Prostate gland (tissue), 2 donors: ENCODE data around the gene THAP7. TPM values are rescaled to one million over a fixed set of nuclear protein-coding genes. Genes with fewer than 3 reads are reported as not detected.

Experiments
- DNase-seq: peaks from one replicate; pipeline ENCODE4 v3.0.0-alpha.2; 2019; ENCODE audit warnings: low spot score
- H3K27ac ChIP-seq, 2 donors: fragments of 200-600 bp; sonication (generic); 2 replicates each; pipeline ENCODE4 v1.5.1; 2017 to 2019
- H3K27me3 ChIP-seq: fragments of 200-600 bp; sonication (generic); replicated peaks from 2 replicates; pipeline ENCODE4 v1.5.1; 2019; ENCODE audit not compliant: insufficient read depth
- H3K36me3 ChIP-seq, 2 donors: fragments of 200-600 bp; sonication (generic); 1 replicate in 1 of 2; 2 replicates in 1 of 2; pipeline versions ENCODE4 v1.5.1 to v1.8.1; 2017 to 2019
- H3K4me1 ChIP-seq: fragments of 200-600 bp; sonication (generic); replicated peaks from 2 replicates; pipeline ENCODE4 v1.5.1; 2019
- H3K4me3 ChIP-seq, 2 donors: fragments of 200-600 bp; sonication (generic); 2 replicates each; pipeline ENCODE4 v1.5.1; 2017 to 2019
- H3K9me3 ChIP-seq: fragments of 200-600 bp; sonication (generic); 2 replicates; pipeline ENCODE4 v1.5.1; 2017
- POLR2A ChIP-seq: fragments of 450-650 bp; IDR thresholded peaks from one replicate; pipeline ENCODE4 v1.6.1; 2016; ENCODE audit warnings: antibody characterized with exemption, mild to moderate bottlenecking
- POLR2AphosphoS5 ChIP-seq: sonication (generic); formaldehyde crosslinking; IDR thresholded peaks from one replicate; pipeline ENCODE4 v1.6.1; 2017; ENCODE audit warnings: antibody characterized with exemption
- WGBS: methylation state at CpG from one replicate; pipeline ENCODE4 v1.1.5; 2018; 5-methylcytosine and 5-hydroxymethylcytosine counted together
- intact Hi-C: fragments of 100-400 bp; cut with DNase I; formaldehyde crosslinking; loops from one replicate; pipeline ENCODE4 v1.14.2; 2022
- total RNA-seq, 2 donors: library from RNA; depleted of rRNA; stranded (reverse); fragments of >200 nt; gene quantifications; one replicate each; pipeline ENCODE4 v1.1.0, GENCODE V29; 2016
- TF ChIP-seq, protein P1 (sequence below), 4 experiments: fragments of 200-600 bp in 2 of 4; fragments of 450-650 bp in 2 of 4; sonication (generic) in 2 of 4; IDR thresholded peaks; 1 replicate in 3 of 4; 2 replicates in 1 of 4; pipeline ENCODE4 v1.5.1; 2016 to 2019; ENCODE audit warnings: antibody characterized with exemption in 4 of 4, mild to moderate bottlenecking in 2 of 4, moderate library complexity in 2 of 4

Gene THAP7
- total RNA-seq, 2 donors from 2014 or later = 77.7 to 83.1 TPM

DNA sequence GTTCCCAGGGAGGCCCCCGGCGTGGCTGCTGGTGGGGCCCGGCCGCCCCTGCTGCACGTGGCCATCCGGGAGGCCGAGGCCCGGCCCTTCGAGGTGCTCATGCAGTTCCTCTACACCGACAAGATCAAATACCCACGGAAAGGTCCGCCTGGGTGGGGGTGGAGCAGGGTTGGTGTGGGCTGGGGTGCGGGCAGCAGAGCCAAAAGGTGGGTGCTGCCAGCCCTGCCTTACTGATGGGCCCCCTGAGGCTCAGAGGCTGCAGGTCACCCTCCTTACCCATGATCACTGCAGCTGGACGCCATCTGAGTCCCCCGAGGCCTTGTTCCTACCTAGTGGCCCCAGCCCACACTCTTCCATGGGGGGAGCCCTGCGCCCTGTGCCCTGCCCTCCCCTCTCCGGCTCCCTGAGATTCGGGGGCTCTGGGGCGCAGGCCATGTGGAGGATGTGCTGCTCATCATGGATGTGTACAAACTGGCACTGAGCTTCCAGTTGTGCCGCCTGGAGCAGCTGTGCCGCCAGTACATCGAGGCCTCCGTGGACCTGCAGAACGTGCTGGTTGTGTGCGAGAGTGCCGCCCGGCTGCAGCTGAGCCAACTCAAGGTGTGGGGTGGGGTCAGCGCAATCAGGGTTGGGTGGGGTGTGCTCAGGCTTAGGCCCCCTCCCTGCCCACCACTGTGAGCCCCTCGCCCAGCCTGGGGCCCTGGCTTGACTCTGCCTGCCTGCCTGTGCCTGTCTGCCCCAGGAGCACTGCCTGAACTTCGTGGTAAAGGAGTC lies 7.6 kb downstream of the THAP7 start:
- 90% methylated on average over 25 of the region's 30 CpGs for WGBS
- no peak for DNase-seq
- H3K4me1 ChIP-seq = no peaks in the 10 kb centered on the region
- H3K27ac ChIP-seq = no peak overlapping the region
- H3K27me3 ChIP-seq = no peaks in the 10 kb centered on the region
- TF ChIP-seq, protein P1, sequence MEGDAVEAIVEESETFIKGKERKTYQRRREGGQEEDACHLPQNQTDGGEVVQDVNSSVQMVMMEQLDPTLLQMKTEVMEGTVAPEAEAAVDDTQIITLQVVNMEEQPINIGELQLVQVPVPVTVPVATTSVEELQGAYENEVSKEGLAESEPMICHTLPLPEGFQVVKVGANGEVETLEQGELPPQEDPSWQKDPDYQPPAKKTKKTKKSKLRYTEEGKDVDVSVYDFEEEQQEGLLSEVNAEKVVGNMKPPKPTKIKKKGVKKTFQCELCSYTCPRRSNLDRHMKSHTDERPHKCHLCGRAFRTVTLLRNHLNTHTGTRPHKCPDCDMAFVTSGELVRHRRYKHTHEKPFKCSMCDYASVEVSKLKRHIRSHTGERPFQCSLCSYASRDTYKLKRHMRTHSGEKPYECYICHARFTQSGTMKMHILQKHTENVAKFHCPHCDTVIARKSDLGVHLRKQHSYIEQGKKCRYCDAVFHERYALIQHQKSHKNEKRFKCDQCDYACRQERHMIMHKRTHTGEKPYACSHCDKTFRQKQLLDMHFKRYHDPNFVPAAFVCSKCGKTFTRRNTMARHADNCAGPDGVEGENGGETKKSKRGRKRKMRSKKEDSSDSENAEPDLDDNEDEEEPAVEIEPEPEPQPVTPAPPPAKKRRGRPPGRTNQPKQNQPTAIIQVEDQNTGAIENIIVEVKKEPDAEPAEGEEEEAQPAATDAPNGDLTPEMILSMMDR (IDR thresholded peaks at IDR 0.05) = no peak
- no peak for TF ChIP-seq POLR2A
- no peak for TF ChIP-seq POLR2AphosphoS5
- intact Hi-C loops = no loop called here
- H3K36me3 ChIP-seq = peaks cover 8 to 11% of the 10 kb centered on the region in 2 donors
- no peaks in the 10 kb centered on the region for H3K9me3 ChIP-seq
- no peak overlapping the region for H3K4me3 ChIP-seq

DNA sequence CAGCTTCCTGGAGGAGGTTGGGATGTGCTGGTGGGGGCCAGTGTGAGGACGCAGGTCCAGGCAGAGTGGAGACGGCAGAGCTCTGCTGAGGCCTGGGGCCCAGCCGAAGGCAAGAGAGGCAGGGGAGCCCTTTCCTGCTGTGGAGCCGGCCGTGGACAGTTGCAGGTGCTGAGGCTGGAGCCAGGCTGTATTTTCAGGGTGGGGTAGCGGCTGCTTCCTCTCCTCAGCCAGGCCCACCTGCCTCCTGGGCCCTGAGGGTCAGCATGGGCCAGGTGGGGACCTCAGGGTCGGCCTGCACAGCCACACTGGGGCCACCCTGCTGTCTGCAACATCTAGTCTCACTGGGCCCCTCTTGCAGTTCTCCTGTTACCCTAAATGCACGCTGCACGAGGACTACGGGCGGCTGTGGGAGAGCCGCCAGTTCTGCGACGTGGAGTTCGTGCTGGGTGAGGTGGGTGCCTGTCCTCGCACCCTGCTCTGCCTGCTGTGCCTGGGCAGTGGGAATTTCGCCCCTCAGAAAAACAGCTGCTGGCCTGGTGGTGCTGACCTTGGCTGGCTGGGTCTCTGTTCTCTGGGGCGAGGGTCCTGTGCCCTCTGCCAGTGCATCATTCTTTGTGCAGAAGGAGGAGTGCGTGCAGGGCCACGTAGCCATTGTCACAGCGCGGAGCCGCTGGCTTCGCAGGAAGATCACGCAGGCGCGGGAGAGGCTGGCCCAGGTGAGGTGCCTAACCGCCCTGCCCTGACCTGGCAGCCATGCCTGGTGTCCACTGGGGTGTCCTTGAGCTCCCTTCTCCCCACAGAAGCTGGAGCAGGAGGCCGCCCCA lies 8.4 kb downstream of the THAP7 start:
- peaks cover 5 to 11% of the 10 kb centered on the region in 2 donors for H3K36me3 ChIP-seq

DNA sequence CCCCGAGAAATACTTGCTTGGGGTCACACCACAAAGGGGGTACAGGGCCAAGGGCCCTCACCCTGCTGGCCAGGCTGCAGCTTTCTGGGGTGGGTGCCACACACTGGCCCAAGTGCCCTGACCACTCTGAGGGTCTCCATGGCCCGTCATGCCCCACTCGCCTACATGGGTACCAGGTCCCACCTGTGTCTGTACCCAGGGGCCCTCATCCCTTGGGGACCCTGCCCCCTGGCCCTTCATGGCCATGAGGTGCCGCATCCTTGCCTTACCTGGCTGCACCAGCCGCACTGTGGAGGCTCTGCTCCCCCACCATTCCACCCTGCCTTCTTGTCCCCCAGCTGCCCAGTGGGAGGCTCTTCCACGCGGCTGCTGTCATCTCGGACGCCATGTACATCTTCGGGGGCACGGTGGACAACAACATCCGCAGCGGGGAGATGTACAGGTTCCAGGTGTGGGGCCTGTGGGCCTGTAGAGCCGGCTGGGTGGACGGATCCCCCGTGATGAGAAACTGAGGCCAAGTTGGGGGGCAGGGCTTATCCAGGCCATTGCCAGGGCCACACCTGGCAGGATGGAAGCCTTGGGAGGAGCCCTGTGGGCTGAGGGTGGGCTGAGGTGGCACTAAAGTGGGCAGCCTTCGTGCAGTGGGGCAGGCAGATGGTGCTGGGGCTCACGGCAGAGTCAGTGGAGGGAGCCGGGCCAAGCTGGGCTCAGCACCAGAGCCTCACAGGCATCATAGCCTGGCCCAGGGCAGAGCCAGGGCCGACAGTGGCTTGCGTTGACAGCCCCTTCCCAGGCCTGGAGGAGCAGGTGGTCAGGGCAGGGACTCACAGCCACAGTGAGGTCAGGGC lies 9.2 kb downstream of the THAP7 start:
- H3K4me1 ChIP-seq = no peaks in the 10 kb centered on the region
- H3K36me3 ChIP-seq = peaks cover 0 to 11% of the 10 kb centered on the region in 2 donors
- intact Hi-C loops = no loop called here
- H3K4me3 ChIP-seq = no peak overlapping the region
- H3K27me3 ChIP-seq = no peaks in the 10 kb centered on the region
- WGBS = 89% methylated on average over 20 of the region's 21 CpGs
- TF ChIP-seq, protein P1 (IDR thresholded peaks at IDR 0.05) = no peak
- DNase-seq = no peak
- H3K27ac ChIP-seq = no peak overlapping the region
- no peaks in the 10 kb centered on the region for H3K9me3 ChIP-seq

More for the DNA sequence above, 8.4 kb downstream of the THAP7 start:
- no peaks in the 10 kb centered on the region for H3K4me1 ChIP-seq
- H3K27me3 ChIP-seq = no peaks in the 10 kb centered on the region
- H3K9me3 ChIP-seq = no peaks in the 10 kb centered on the region
- H3K4me3 ChIP-seq = no peak overlapping the region
- WGBS = 97% methylated on average over 28 of the region's 29 CpGs
- intact Hi-C loops = no loop called here
- TF ChIP-seq, protein P1 (IDR thresholded peaks at IDR 0.05) = no peak
- TF ChIP-seq POLR2A (no peak), POLR2AphosphoS5 (no peak)
- no peak overlapping the region for H3K27ac ChIP-seq
- DNase-seq = no peak

DNA sequence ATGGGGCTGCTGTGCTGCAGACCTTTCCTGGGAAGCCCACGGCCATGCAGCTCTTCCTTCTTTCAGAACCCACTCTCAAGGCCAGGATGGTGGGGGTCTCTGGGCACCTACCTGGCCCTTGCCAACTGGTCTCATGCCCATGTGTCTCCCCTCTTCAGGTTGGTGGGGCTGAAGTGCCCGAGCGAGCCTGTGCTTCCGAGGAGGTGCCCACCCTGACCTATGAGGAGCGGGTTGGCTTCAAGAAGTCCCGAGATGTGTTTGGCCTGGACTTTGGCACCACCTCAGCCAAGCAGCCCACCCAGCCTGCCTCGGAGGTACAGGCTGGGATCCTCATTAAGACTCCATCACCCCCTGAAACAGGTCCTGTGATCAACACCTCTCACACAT lies 9.9 kb downstream of the THAP7 start:
- 91% methylated on average over 6 of the region's 7 CpGs for WGBS
- Histone ChIP-seq H3K9me3 (no peaks in the 10 kb centered on the region), H3K4me3 (no peak overlapping the region), H3K36me3 (peaks cover 0 to 11% of the 10 kb centered on the region in 2 donors), H3K4me1 (no peaks in the 10 kb centered on the region), H3K27ac (no peak overlapping the region), H3K27me3 (no peaks in the 10 kb centered on the region)
- no peak for DNase-seq
- no peak for TF ChIP-seq POLR2A
- TF ChIP-seq, protein P1 (IDR thresholded peaks at IDR 0.05) = no peak
- no peak for TF ChIP-seq POLR2AphosphoS5
- intact Hi-C loops = no loop called here
